ENCODE data around the gene NCKAP5.
"Not testable (repeated sequence)": the region's sequence is repeated elsewhere in the genome, so short reads cannot be mapped to it uniquely, and the experiment has no call there.

The NCKAP5 gene

GRCh38 chr2:133492719-133493380 lies 75.4 kb downstream of the NCKAP5 start:
- no peak for DNase-seq

DNA sequence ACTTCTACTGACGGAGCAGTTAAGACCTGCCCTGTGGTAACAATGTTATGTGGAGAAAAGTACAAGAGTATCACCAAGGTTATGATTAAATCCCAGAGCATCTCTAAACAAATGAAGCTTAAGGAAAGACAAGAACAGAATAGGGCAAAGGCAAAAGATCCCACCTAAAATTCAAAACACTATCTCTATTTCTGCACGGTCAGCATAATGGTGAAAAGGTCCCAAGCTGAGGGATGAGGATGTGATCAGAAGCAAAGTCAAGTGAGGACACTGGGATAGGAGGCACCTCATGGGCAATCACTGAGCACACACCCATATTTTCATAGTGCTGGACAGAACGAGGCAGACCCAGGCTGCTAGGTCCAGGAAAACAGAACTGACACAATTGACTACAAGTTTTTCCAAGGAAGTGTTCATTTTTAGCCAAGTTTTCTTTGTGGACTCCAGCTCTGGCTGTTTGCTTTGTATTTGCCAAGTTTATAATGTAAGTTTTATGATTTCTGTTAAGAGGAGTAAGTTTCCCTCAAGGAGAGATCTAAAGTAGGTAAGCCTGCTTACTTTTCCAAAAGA lies 77.8 kb downstream of the NCKAP5 start:
- no peak for DNase-seq

GRCh38 chr2:133489641-133490410 lies 78.4 kb downstream of the NCKAP5 start:
- no peak for DNase-seq

DNA sequence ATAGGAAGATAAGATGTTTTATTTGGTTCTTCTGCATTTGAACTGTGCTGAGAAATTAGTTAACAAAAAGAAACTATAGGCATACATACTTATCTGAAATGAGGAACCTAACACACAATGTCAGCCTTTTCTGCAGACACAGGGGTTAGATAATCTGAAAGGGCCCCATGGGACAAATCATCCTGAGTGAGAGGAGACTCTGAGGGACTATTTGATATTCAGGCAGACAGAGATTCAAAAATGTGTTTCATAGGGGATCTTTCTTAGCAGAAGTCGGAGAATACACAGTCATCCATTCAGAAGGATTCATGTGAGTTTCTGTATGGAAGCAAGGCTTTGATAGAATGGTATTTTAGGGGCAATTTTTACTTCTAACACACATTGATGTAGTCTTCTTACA lies 79.1 kb downstream of the NCKAP5 start:
- DNase-seq = no peak

DNA sequence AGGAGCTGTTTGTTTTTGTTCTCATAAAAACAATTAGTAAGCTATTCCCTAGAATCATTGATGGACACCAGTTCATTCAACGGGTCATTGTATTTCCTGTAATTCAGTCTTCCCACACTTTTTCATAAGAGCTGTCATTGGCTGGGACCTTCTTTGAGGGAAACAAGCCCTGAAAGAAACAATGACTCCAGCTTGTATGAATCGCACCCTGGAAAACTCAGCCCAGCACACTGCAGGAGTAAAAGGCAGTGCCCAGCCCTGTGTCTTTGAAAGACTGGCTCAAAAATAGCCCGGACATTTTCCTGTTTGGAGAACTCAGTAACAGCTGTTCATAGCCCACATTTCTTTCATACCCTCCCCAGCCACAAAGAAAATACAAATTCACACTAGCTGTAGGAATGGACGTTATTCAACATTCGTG lies 81.5 kb downstream of the NCKAP5 start:
- DNase-seq = no peak

GRCh38 chr2:133485868-133486267 lies 82.4 kb downstream of the NCKAP5 start:
- DNase-seq = no peak

GRCh38 chr2:133484784-133485183 lies 83.5 kb downstream of the NCKAP5 start:
- no peak for DNase-seq

DNA sequence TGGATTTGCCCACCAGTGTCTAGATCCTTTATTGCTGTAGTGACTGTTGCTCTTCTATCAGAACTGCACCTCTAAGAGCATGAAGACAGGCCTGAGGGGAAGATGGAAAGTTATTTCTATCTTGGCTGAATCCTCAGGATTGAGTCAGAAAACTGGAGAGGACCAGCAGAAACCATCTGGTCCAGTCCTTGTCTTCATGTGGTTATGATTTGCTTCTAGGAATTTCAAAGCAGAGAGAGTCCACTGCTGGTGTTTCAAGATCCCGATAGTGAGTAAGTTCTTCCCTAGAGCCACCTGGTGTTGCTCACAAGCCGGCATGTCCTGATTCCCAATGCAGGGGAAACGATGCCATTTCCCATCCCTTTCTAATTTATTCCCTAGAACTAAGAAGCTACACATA lies 84.2 kb downstream of the NCKAP5 start:
- DNase-seq = no peak

- DNase-seq = no peak
Observed at GRCh38 chr2:133483181-133483580, 85.1 kb downstream of the NCKAP5 start.

GRCh38 chr2:133480707-133481429 lies 87.4 kb downstream of the NCKAP5 start:
- DNase-seq = no peak

- no peak for DNase-seq
Observed at GRCh38 chr2:133477616-133477990, 90.7 kb downstream of the NCKAP5 start.

GRCh38 chr2:133476931-133477615 lies 91.2 kb downstream of the NCKAP5 start:
- DNase-seq = no peak

DNA sequence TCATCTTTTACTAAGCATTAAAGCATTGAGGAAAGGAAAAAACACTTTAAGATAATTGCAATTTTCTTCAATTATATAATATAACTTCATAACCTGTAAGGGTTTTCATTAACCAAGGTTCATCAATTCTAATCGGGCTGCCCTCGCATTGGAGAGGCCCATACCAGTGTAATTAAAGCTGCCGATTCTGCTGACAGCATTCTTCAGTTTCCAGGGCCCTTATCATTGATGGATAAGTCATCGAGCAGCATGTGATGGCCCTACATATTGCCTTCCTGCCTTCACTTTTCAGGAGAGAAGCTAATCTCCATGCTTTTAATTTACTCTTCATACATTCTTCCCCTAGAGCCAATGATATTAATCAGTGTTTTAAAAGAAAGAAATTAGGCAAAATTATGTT lies 92.0 kb downstream of the NCKAP5 start:
- DNase-seq = no peak

DNA sequence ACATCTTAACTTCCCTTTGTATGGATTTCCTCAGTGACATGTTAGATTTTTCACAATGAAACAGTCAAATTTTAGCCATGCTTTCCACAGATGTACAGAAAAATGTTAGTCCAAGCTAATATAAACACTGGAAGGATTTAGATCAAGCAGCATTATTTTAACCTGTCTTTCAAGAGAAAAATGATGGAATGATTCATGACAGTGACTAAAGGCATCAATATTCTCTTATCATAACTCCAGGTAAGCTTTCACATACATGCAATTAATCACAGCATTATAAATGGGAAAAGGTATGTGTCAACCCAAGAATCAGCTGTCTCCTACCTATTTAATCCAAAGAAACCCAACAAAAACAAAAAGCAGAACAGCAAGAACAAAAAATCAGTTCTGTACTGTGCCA lies 92.7 kb downstream of the NCKAP5 start:
- DNase-seq = no peak

DNA sequence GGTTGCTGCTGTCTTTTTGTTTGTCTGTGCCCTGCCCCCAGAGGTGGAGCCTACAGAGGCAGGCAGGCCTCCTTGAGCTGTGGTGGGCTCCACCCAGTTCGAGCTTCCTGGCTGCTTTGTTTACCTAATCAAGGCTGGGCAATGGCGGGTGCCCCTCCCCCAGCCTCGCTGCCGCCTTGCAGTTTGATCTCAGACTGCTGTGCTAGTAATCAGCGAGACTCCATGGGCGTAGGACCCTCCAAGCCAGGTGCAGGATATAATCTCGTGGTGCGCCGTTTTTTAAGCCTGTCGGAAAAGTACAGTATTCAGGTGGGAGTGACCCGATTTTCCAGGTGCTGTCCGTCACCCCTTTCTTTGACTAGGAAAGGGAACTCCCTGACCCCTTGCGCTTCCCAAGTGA lies 97.8 kb downstream of the NCKAP5 start:
- not testable (repeated sequence) for DNase-seq

- DNase-seq = no peak
Observed at GRCh38 chr2:133462811-133463210, 105.5 kb downstream of the NCKAP5 start.

DNA sequence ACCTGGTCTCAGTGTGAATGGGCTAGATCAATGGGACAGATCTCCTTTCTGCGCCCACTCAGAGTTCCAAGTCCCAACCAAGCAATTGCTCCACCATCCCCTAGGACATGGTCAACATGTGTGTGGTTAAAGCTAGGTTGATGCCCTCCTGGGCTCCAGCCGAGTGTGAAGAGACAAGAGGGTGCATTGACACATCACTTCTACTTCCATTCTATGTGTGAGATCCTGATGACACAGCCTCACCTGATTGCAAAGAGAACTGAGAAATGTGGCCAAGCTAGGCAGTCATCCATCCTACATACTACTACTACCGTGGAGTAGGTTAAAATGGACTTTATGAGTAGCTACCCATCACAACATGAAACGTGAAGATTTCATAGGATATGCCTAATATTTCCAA lies 106.8 kb downstream of the NCKAP5 start:
- no peak for DNase-seq

DNA sequence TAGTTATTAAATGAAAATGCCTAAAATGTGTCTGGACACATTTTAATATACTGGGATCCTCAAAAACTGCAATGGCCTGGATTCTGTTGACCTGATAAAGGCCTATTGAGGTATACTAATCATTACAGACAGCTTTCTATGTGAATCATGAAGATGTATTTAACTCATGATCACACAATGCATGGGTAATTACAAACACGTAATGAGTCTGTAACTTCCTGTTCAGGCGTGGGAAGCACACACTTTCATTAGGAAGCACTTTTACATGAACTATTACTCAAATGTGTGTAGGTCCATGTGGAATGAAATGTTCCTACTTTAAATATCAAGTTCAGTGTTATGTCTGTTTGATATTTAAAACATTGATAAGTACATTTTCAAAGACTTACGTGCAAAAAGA lies 108.7 kb downstream of the NCKAP5 start:
- DNase-seq = no peak

DNA sequence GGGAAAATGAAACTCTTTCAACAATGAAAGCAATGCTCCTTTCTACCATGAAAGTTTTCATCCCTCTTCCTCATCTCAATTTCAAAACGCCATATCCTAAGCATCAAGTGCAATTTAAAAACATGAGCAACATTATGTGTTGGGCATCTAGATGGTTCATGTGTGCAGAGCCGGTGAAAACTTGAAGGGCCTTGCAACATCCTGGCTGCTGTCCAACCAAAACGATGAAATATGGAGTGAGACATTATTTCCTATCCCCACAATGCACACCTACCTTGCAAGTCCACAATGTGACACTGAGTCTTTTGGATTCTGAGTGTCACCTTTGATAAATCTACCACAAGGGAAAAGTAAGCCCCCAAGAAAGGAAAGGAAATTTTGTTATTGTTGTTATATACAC lies 110.0 kb downstream of the NCKAP5 start:
- DNase-seq = no peak

DNA sequence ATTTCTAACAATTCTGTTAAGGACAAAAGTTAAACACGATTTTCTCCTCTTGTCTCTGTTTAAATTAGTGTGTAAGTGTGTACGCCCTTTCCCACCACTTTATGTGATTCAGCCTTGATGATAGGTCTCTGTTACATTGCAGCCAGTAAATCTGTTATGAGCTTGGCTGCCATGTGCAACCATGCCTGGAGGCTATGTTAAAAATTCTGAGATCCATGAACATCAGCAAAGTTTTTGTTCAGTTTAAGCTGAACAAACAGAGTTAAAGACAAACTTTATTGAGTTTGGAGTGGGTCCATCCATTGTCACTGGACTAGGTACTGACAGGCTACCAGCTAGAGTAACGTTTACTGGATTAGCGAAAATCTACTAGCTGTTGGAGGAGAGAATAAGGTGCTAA lies 110.4 kb downstream of the NCKAP5 start:
- no peak for DNase-seq

GRCh38 chr2:133456971-133457370 lies 111.3 kb downstream of the NCKAP5 start:
- no peak for DNase-seq

DNA sequence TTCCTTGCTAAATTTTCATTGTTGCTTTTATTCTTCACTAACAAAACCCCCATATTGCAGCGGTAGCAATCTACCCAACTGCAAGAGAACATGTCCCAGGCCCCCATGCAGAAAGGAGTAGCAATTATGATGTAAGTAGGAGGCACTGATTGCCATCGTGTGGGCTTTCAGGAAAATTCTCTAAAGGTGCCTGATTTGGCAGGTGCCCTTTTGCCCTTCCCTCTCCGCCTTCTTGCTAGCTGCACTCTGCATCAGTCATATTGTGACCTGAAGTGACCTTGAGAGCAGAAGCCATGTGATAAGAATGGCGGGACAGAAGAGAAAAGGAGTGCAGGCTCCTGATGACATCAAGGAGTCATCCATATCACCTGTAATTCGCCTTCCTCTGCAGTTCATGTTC lies 112.1 kb downstream of the NCKAP5 start:
- no peak for DNase-seq

DNA sequence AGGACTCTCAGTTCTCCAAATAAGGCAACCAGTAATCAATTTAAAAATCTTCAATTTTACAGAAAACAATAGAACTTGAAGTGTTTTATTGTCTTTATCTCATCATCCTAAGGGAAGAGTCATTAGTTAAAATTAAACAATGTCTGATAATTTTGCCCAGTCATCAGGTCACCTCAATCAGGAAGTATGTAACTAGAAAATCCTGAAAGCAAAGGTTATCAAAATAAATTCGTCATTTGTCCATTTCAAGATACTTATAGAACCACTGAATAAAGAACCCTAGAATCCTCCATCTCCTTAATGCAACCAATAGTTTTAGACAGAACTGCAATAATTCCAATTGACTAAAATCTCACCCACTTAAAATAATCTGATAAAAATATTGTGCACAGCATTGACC lies 115.2 kb downstream of the NCKAP5 start:
- DNase-seq = no peak

Data from NCI-H1092 treated with DMSO at 0.1 percent for 48 hours (cell line).